HG03103 (cell line): ENCODE data around the gene NDUFS7.
"Not testable (repeated sequence)": the region's sequence is repeated elsewhere in the genome, so short reads cannot be mapped to it uniquely, and the experiment has no call there.

Source experiments
- ATAC-seq: cut with Tn5 transposase; IDR thresholded peaks from one replicate; pipeline ENCODE4 v1.9.1; 2021; ENCODE audit warnings: low read depth; ENCODE audit not compliant: unreplicated experiment

Gene NDUFS7

GRCh38 chr19:1416014-1416841 is 32.5 kb downstream of the NDUFS7 start:
- no peak for ATAC-seq

DNA sequence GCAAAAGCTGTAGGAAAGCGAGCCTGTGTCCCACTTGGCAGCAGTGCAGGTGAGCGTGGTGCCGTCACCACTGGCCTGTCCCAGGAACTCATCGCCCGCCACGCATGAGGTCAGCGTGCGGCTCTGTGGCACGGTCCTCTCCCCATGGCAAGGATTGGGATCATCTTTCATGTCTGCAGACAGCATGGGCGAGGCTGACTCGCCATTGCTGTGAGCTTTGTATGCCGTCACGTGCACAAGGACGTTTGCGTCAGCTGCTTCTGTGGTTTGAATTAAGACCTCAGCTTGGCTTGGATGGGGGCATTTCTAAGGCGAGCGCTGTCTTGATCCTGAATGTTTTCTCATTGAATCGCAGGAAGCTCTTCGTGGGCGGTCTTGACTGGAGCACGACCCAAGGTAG is 33.4 kb downstream of the NDUFS7 start:
- ATAC-seq: no peak

DNA sequence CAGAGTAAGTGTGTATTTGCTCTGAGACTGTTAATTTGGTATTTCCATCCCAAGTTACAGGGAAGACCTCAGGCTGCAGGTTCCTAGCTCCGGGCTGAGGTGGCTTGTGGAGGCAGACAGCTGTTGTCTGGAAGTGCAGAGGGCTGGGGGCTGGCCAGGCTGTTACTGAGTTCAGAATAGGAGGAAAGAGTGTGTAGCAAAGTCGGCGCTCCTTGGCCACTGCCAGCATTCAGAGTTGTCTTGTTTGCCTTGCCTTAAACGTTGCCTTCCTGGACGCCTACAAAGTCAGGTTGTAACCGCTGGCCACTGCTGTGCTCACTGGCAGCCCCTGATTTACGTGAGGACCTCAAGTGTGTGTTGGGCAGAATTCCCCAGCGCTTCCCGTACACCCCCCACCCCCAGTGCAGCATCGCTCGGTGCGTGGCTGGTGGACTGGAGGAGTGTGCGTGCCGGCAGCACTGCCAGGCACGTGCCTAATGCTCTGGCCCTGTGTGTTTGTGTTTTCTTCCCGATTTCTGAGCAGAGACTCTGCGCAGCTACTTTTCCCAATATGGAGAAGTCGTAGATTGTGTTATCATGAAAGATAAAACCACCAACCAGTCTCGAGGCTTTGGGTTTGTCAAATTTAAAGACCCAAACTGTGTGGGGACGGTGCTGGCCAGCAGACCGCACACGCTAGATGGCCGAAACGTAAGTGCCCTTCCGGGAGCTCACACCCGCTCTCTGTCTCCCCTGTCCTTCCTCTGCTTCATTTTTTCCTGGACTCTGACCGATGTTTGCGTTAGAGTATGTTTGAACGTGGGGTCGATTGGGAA is 34.2 kb downstream of the NDUFS7 start:
- no peak for ATAC-seq

GRCh38 chr19:1418496-1418775 is 34.7 kb downstream of the NDUFS7 start:
- ATAC-seq: no peak

DNA sequence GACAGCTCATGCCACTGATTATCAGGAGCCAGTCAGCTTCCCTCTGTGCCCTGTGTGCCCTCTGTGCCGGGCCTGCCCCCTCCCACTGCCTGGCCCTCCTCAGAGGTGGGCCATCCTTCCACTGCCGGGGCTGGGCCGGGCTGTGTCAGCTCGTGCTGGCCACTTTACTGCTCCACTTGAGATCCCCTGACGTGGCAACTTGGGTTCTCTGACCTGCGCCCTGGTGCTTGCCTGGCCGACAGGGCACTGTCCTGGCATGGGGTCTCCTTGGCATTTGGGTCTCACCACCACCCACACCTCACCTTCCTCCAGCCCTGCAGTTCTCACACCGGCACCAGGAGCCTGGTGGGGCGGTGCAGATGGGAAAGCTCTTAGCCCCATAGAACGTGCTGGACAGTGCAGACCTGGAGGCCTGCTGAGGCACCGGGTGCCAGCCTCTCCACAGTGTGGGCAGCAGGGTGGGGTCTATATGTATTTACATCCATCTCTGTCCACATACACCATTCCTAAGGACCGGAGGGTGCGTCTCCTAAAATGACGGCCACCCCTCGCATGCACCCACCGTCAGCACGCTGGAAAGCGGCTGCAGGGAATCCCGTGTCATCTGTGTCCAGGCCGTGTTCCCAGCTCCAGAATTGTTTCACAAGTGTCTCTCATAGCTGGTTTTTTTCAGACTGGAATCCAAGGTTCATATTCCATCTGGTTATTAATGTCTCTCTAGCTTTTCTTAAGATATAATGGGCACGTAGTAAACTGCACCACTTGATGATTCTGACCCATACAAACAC is 35.4 kb downstream of the NDUFS7 start:
- no peak for ATAC-seq

GRCh38 chr19:1420085-1420484 is 36.4 kb downstream of the NDUFS7 start:
- not testable (repeated sequence) for ATAC-seq

DNA sequence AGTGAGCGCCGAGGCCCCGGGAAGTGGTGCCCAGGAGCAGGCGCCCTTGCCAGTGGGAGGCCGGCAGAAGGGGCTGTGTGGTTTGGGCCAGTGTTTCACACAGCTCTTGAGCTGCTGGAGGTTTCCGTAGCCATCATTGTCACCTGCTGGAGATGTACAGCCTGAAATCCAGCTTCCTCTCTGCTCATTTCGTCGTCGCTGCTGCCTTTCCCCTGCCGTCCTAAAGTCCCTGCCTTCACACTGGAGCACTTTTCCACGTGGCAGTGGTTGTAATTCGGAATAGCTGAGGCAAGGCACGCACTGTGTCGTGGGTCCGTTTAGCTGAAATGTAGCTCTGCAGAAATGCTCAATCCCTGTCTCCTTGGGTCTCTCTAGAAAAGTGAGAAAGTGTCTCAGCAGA is 36.9 kb downstream of the NDUFS7 start:
- no peak for ATAC-seq

DNA sequence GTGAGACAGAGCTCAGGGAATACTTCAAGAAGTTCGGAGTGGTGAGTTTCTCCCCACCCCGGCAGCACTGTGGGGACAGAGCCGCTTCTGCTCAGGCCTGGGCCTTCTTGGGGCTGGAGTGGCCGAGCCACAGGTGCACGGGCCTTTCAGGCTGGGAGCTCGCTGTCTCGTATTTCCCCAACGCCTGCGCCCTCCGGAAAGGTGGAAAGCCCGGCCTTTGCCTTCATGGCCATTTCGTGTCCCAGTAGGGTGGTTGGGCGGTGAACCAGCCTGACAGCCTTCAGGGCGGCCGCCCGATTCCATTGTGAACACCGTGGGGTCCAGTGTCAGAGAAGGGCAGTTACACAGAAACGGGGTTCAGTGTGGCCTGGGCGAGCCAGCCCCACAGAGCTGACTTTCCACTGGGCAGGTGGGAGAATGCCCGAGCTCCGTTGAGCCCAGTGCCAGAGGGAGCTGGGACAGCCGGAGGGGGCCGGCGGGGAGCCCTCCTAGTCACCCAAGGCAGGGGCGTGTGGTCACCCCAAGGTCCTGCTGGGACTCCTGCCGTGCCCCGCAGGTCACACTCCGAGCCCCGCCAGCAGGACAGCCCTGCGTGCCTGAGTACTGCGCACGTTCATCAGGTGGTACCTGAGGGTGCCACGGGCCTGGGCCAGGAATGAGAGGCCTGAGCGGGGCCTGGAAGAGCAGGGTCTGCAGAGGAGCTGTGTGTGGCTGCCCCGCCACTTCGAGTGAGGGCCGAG is 37.7 kb downstream of the NDUFS7 start:
- no peak for ATAC-seq

- ATAC-seq: no peak
Observed at GRCh38 chr19:1421958-1422305, 38.2 kb downstream of the NDUFS7 start.

GRCh38 chr19:1422360-1422759 is 38.7 kb downstream of the NDUFS7 start:
- no peak for ATAC-seq

- no peak for ATAC-seq
Observed at GRCh38 chr19:1422943-1423342, 39.2 kb downstream of the NDUFS7 start.

DNA sequence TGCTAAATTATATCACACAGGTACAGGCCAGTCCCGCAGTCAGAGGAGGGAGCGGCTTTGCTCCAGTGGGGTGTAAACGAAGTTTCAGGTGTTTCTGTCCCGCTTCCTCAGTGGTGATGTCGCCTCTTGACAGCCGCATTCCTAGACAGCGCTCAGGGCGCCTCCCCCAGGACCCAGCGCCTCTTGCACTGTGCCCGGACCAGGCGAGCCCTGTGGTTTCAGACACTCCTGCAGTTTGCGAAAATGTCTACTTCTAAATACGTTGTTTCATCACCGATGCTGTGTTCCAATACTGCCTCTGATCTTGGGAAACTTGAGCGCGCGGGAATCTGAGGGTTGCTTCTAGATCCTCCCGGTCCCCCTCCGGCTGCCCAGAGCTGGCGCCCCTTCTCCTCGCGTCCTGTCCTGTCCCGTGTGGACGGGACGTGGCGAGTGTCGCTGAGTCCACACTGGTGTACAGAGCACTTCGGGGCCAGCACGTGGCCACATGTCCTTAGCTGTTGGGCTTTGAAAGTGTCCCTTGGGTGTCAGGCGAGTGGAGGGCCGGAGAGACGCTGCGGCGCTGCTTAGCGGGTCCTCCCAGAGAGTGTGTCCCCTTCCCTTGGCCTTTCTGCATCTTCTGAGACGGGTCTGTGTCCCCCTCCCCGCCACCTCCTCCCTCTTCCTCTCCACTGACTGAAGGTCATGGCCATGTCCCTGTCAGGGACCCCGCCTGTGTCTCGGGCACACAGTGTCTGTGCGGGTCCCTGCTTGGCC is 39.9 kb downstream of the NDUFS7 start:
- ATAC-seq: no peak

- ATAC-seq: no peak
Observed at GRCh38 chr19:1424192-1424955, 40.7 kb downstream of the NDUFS7 start.

DNA sequence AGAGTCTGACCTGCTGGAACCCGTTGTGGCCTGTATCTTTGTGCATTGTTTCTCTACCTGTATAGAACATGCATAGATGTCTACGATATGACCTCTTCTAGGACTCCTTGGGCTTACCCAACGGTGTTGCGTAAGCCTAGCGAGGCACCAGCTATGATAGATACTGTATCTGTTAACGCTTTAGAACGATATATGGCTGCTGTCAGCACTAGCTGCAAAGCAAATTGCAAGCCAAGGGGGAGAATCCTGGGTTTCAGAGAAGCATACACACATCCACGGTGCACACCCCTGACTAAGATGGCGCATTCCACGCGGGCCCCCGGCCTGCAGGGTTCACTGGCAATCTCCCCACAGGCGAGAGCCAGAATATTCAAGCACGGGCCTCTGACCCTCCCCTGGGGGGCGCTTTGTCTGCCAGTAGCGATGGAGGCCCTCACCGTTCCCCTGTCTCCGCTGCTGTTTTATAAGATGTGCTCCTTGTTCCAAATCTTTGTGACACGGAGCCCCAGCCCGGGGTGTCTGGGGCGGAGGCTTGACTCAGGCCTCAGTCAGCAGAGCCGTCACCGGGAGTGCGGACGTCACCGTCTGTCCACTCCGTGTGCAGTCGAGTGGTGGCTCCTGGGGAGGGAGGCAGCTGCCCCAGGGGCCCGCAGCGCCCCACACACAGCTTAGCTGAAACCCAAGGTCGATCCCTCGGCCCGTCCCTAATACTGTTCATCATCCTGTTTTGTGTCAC is 41.6 kb downstream of the NDUFS7 start:
- ATAC-seq: no peak

DNA sequence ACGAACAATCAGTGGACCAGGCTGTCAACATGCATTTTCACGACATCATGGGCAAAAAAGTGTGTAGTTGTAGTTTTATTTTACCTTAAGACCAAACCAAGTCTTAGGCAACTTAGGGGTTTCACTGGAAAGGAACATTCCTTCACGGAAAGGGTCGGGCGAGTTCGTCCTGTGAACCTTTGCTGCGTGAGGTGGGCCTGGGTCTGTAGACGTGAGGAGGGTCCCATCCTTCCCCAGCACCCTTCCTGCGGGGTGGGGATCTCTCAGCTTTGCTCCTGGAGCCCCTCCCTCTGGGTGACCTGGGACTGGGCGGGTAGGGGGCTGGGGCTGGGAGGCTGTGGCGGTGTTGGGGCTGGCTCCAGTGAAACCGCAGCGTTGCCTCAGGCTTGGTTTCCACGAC is 42.2 kb downstream of the NDUFS7 start:
- no peak for ATAC-seq

- ATAC-seq: no peak
Observed at GRCh38 chr19:1426736-1427135, 43.0 kb downstream of the NDUFS7 start.

DNA sequence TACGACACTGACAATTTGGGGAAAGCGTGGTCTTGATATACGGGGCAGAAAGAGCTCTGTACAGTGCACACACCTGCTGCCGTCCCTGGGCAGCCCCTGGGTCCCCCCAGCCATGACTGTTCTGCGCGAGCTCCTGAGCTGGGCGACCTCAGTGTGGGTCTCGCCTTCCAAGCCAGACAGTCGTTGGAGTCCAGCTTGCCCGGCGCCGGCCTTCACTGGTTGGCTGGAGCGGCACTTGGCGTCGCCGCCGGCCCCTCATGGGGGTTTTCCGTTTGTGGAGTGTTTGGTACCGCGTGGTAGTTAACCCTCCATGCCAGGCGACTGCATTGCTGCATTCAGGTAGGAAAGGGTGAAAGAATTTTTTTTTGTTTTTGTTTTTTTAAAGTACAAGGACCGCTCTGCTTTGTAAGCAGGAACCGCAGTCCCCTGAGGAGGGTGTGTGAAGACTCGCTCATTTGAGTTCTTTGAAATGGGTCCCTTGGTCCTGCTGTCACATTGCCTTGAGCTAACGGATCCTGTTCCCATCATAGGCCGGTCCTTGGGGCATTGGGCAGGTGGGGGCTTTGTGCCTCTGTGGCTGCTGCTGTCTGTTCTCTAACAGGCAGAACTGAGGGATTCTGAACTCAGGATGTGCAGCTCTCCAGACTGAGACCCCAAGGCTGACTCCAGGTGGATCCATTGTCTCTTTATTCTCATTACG is 43.7 kb downstream of the NDUFS7 start:
- ATAC-seq: no peak
